Suprapubic skin (tissue), 4 donors: ENCODE measurements around the gene NAT14.

Experiments used
- CTCF ChIP-seq, 2 donors: fragments of 200-600 bp in 1 of 2; fragments of 450-650 bp in 1 of 2; sonication (generic) in 1 of 2; IDR thresholded peaks; one replicate each; pipeline ENCODE4 v1.5.1; 2016 to 2019; ENCODE audit warnings: antibody characterized with exemption in 2 of 2, mild to moderate bottlenecking in 1 of 2, moderate library complexity in 1 of 2
- POLR2A ChIP-seq, 2 donors: fragments of 450-650 bp; IDR thresholded peaks; one replicate each; pipeline ENCODE4 v1.6.1; 2017; ENCODE audit warnings: antibody characterized with exemption in 2 of 2, mild to moderate bottlenecking in 2 of 2, moderate library complexity in 2 of 2
- POLR2AphosphoS5 ChIP-seq, 3 donors: sonication (generic); formaldehyde crosslinking; IDR thresholded peaks; one replicate each; pipeline ENCODE4 v1.6.1; 2017; ENCODE audit warnings: antibody characterized with exemption in 3 of 3

DNA sequence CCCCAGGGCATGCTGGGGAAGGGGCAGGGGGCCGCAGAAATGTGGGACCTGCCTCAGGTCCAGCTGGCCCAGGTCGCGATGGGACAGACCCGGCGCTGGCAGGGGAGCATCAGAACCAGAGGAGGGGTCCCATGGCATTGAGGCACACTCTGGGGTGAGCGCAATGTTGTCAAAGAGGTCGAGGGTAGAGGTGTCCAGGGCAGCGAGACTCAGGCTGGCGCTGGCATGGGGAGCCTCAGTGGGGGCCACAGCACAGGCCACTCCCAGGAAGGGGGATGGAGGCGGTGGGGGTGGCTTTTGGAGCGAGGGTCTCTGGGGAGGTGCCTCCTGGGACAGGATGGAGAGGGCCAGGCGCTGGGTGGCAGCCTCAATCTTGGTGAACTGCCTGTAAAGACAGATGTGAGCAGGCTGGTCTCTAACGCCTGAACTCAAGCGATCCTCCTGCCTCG, 21.4 kb upstream of the NAT14 start:
- TF ChIP-seq POLR2AphosphoS5 (IDR thresholded peaks at IDR 0.05) (no peak), CTCF (IDR thresholded peaks at IDR 0.05) (no peak), POLR2A (IDR thresholded peaks at IDR 0.05) (no peak)
